B cell (primary cell): ENCODE results near the gene IKBKG. TPM values are rescaled to one million over a fixed set of nuclear protein-coding genes. Genes with fewer than 3 reads are reported as not detected.

Experiments
- ATAC-seq: fragments of 200-7000 bp; cut with Tn5 transposase; one replicate; pipeline ENCODE4 v1.10.0; 2021; ENCODE audit warnings: low read depth, mild to moderate bottlenecking, moderate number of reproducible peaks, moderate library complexity
- CTCF ChIA-PET: fragments of 350-600 bp; sonication (Branson Sonifier 250); formaldehyde crosslinking; loops from one replicate; lab custom pipeline; 2021; ENCODE audit warnings: antibody characterized with exemption, inconsistent platforms; lab: Charles Lee
- POLR2A ChIA-PET: fragments of 350-600 bp; sonication (Branson Sonifier 250); formaldehyde crosslinking; loops from one replicate; lab custom pipeline; 2021; ENCODE audit warnings: antibody characterized with exemption; lab: Charles Lee
- DNase-seq: peaks from one replicate; pipeline ENCODE4 v3.0.0; 2013
- H2AFZ ChIP-seq: 2 replicates; pipeline ENCODE4 v1.6.1; 2012; ENCODE audit warnings: mild to moderate bottlenecking, low read depth, low read length; ENCODE audit not compliant: insufficient read depth, poor library complexity, severe bottlenecking
- H3K27ac ChIP-seq, 2 donors: 1 replicate in 1 of 2; 2 replicates in 1 of 2; pipeline ENCODE4 v1.5.1; 2012 to 2013; ENCODE audit warnings: low read length in 2 of 2, mild to moderate bottlenecking in 2 of 2, moderate library complexity in 1 of 2
- H3K27me3 ChIP-seq, 4 experiments: fragments of 200-600 bp in 1 of 4; sonication (generic) in 1 of 4; replicated peaks in 1 of 4; 1 replicate in 2 of 4; 2 replicates in 2 of 4; pipeline versions ENCODE4 v1.6.1 to v1.7.0; 2013 to 2016; ENCODE audit warnings: low read length in 3 of 4, mild to moderate bottlenecking in 2 of 4, mixed read lengths in 1 of 4, moderate library complexity in 1 of 4; ENCODE audit not compliant: insufficient read depth in 4 of 4, control insufficient read depth in 3 of 4; ENCODE audit errors: control extremely low read depth in 1 of 4
- H3K36me3 ChIP-seq, 2 experiments: replicated peaks in 1 of 2; 1 replicate in 1 of 2; 2 replicates in 1 of 2; pipeline versions ENCODE4 v1.6.1 to v1.7.1; 2013; ENCODE audit warnings: low read length in 1 of 2; ENCODE audit not compliant: insufficient read depth in 2 of 2, control insufficient read depth in 1 of 2; ENCODE audit errors: control extremely low read depth in 1 of 2, extremely low read depth in 1 of 2
- H3K4me1 ChIP-seq, 2 donors: fragments of 200-600 bp in 1 of 2; sonication (generic) in 1 of 2; 1 replicate in 1 of 2; 2 replicates in 1 of 2; pipeline versions ENCODE4 v1.5.1 to v1.6.1; 2013 to 2017; ENCODE audit warnings: low read length in 2 of 2; ENCODE audit not compliant: control insufficient read depth in 2 of 2, insufficient read depth in 2 of 2
- H3K4me2 ChIP-seq: replicated peaks from 2 replicates; pipeline ENCODE3; 2012; ENCODE audit warnings: mild to moderate bottlenecking, low read depth, low read length; ENCODE audit not compliant: poor library complexity, severe bottlenecking
- H3K4me3 ChIP-seq, 5 experiments: fragments of 200-600 bp in 1 of 5; sonication (generic) in 1 of 5; 1 replicate in 3 of 5; 2 replicates in 2 of 5; pipeline versions ENCODE4 v1.5.1 to v1.7.0; 2011 to 2016; ENCODE audit warnings: low read length in 4 of 5, mild to moderate bottlenecking in 4 of 5, low read depth in 2 of 5, control low read depth in 1 of 5, moderate library complexity in 1 of 5; ENCODE audit not compliant: insufficient read depth in 1 of 5; ENCODE audit errors: control extremely low read depth in 1 of 5, extremely low read depth in 1 of 5
- H3K79me2 ChIP-seq: fragments of 200-600 bp; sonication (generic); one replicate; pipeline ENCODE4 v1.6.0; 2016; ENCODE audit warnings: low read length; ENCODE audit not compliant: control insufficient read depth, insufficient read depth
- H3K9ac ChIP-seq: fragments of 200-600 bp; sonication (generic); 2 replicates; pipeline ENCODE4 v1.6.1; 2017; ENCODE audit warnings: mild to moderate bottlenecking, low read length, moderate library complexity
- H3K9me3 ChIP-seq, 3 donors: one replicate each; pipeline versions ENCODE4 v1.6.1 to v1.7.1; 2013; ENCODE audit warnings: low read length in 2 of 3; ENCODE audit not compliant: control insufficient read depth in 2 of 3, insufficient read depth in 1 of 3; ENCODE audit errors: control extremely low read depth in 1 of 3
- H4K20me1 ChIP-seq: 2 replicates; pipeline ENCODE4 v1.6.0; 2012; ENCODE audit warnings: mild to moderate bottlenecking, low read length; ENCODE audit not compliant: insufficient read depth, control insufficient read depth, poor library complexity, severe bottlenecking
- H3K27ac Mint-ChIP-seq: one replicate; pipeline ENCODE4 v1.8.0; 2021; ENCODE audit warnings: mixed read lengths
- H3K27me3 Mint-ChIP-seq: one replicate; pipeline ENCODE4 v1.8.0; 2021; ENCODE audit warnings: mixed read lengths
- H3K4me1 Mint-ChIP-seq: one replicate; pipeline ENCODE4 v1.8.0; 2021; ENCODE audit warnings: mixed read lengths
- H3K4me3 Mint-ChIP-seq: one replicate; pipeline ENCODE4 v1.8.0; 2021; ENCODE audit warnings: mixed read lengths
- H3K9me3 Mint-ChIP-seq: one replicate; pipeline ENCODE4 v1.8.0; 2022; ENCODE audit warnings: mixed read lengths; ENCODE audit not compliant: insufficient read depth
- CTCF ChIP-seq: fragments of 200-600 bp; IDR thresholded peaks from one replicate; pipeline ENCODE4 v1.8.0; 2022; ENCODE audit warnings: antibody characterized with exemption, mild to moderate bottlenecking
- EZH2 ChIP-seq: IDR thresholded peaks from 2 replicates; pipeline ENCODE4 v1.6.1; 2012; ENCODE audit warnings: borderline replicate concordance, low read depth, mild to moderate bottlenecking, moderate library complexity, low read length; ENCODE audit not compliant: insufficient read depth, poor library complexity, severe bottlenecking
- WGBS: methylation state at CpG from one replicate; pipeline ENCODE4 v1.1.5; 2013; ENCODE audit warnings: missing lambda C conversion rate; ENCODE audit not compliant: insufficient coverage; 5-methylcytosine and 5-hydroxymethylcytosine counted together
- intact Hi-C: fragments of 100-400 bp; cut with micrococcal nuclease; formaldehyde crosslinking; loops from one replicate; pipeline ENCODE4 v1.10.0; 2022
- polyA plus RNA-seq: library from polyadenylated mRNA; depleted of rRNA; stranded (reverse); fragments of >200 nt; gene quantifications from 2 replicates; pipeline ENCODE4 v1.2.3, GENCODE V29; 2012
- total RNA-seq, 2 donors: library from RNA; stranded (reverse); fragments of 120-200 nt in 1 of 2; gene quantifications; 1 replicate in 1 of 2; 2 replicates in 1 of 2; pipeline versions ENCODE4 v1.2.3 to v1.2.4, GENCODE V29; 2013 to 2022

IKBKG gene
- total and polyA plus RNA-seq, 2 donors (not counting 1 experiment from before 2014, with no cell fraction given), result 46.7 to 65.1 TPM

DNA sequence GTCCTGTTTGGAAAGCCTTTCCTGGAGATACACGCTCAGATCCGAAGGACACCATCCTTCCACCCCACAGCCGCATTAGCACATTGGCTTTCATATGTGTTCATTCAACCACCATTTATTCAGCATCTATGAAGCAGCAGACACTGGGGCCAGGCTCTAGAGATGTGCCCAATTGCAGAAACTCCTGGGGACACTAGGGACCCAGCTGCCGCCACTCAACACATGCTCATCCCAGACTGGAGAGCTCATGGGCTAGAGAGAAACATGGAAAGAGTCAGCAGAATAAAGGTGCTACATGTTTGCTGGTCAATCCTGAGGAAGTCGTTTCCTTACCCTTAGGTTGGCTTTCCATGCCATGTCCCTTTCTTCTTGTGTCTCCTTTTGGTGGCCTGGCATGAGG is 45.1 kb downstream of the IKBKG start:
- DNase-seq, result no peak
- H3K4me1 ChIP-seq, result no peaks in the 10 kb centered on the region
- no peak overlapping the region for H3K9ac ChIP-seq
- H3K79me2 ChIP-seq, result no peaks in the 10 kb centered on the region
- H3K27ac ChIP-seq, result no peak overlapping the region
- H3K27me3 Mint-ChIP-seq, result peaks cover 12% of the 10 kb centered on the region
- H2AFZ ChIP-seq, result no peak overlapping the region
- CTCF ChIA-PET, result interaction anchor here (1.0 kb wide), 1 partner anchor 249 kb away, joined by 3 read pairs; no protein-coding TSS in a partner anchor
- TF ChIP-seq EZH2 (no peak), CTCF (no peak)
- H3K4me2 ChIP-seq, result no peak overlapping the region
- H3K9me3 ChIP-seq, result peaks cover 0 to 11% (median 0%) of the 10 kb centered on the region in 3 donors
- no peaks in the 10 kb centered on the region for H3K4me1 Mint-ChIP-seq
- no peak overlapping the region for H3K4me3 ChIP-seq
- H3K27me3 ChIP-seq, result no peaks in the 10 kb centered on the region
- POLR2A ChIA-PET, result no interaction called here
- no peak overlapping the region for H3K27ac Mint-ChIP-seq
- no peaks in the 10 kb centered on the region for H3K36me3 ChIP-seq
- WGBS, result no CpG with 5 or more reads among the region's 5 CpGs
- H3K9me3 Mint-ChIP-seq, result no peaks in the 10 kb centered on the region
- H4K20me1 ChIP-seq, result no peaks in the 10 kb centered on the region
- H3K4me3 Mint-ChIP-seq, result no peak overlapping the region
- no peak for ATAC-seq
- intact Hi-C loops, result no loop called here

DNA sequence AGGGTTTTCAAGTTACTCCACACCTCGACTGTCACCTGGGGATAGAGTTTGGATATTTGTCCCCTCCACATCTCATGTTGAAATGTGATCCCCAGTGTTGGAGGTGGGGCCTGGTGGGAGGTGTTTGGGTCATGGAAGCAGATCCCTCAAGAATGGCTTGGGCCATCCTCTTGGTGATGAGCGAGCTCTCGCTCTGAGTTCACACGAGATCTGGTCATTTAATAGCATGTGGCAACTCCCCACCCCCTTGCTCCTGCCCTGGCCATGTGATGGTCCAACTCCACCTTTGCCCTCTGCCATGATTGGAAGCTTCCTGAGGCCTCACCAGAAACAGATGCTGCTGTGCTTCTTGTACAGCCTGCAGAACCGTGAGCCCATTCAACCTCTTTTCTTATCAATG is 45.8 kb downstream of the IKBKG start:
- Mint-ChIP-seq H3K27ac (no peak overlapping the region), H3K4me3 (no peak overlapping the region), H3K9me3 (no peaks in the 10 kb centered on the region), H3K4me1 (no peaks in the 10 kb centered on the region), H3K27me3 (peaks cover 12% of the 10 kb centered on the region)
- H2AFZ ChIP-seq, result no peak overlapping the region
- no peak for TF ChIP-seq CTCF
- H4K20me1 ChIP-seq, result no peaks in the 10 kb centered on the region
- no peak overlapping the region for H3K27ac ChIP-seq
- no peaks in the 10 kb centered on the region for H3K79me2 ChIP-seq
- ATAC-seq (no peak), DNase-seq (no peak)
- intact Hi-C loops, result no loop called here
- WGBS, result 100% methylated on average over 1 of the region's 5 CpGs
- no peaks in the 10 kb centered on the region for H3K27me3 ChIP-seq
- H3K9me3 ChIP-seq, result peaks cover 0 to 11% (median 0%) of the 10 kb centered on the region in 3 donors
- ChIA-PET CTCF (no interaction called here), POLR2A (no interaction called here)
- H3K4me2 ChIP-seq, result no peak overlapping the region
- H3K36me3 ChIP-seq, result no peaks in the 10 kb centered on the region
- no peaks in the 10 kb centered on the region for H3K4me1 ChIP-seq
- no peak overlapping the region for H3K4me3 ChIP-seq
- no peak overlapping the region for H3K9ac ChIP-seq
